ENCODE data around the gene WASF1. TPM values are rescaled to one million over a fixed set of nuclear protein-coding genes. Genes with fewer than 3 reads are reported as not detected.

Gene WASF1
- total RNA-seq (2022; extraction: Qiagen RNA extraction; ENCODE audit: low read depth), result 10.7 to 13.3 TPM (median 10.8 TPM) in 5 replicates

GRCh38 chr6:110179406-110180227, at the start of gene WASF1:
Gene WASF1, minus strand, starts transcription at chr6:110179670. Its CDS starts 52,069 bp downstream, at chr6:110127601.

GRCh38 chr6:110180228-110181008, 948 bp upstream of the WASF1 start, which contains the start of gene CDC40:
Gene CDC40, plus strand, starts transcription at chr6:110180427. Its CDS starts 18 bp downstream, at chr6:110180445.

Other genes starting within 250 kb of the WASF1 start
- gene GPR6, start 201.4 kb downstream of the WASF1 start, total RNA-seq (2022; extraction: Qiagen RNA extraction; ENCODE audit: low read depth), result not detected in 5 replicates
- 6.1 to 9.3 TPM (median 8.6 TPM) in 5 replicates for gene CDC40, start 757 bp upstream of the WASF1 start, total RNA-seq (2022; extraction: Qiagen RNA extraction; ENCODE audit: low read depth)
- not detected in 5 replicates for gene METTL24, start 178.7 kb upstream of the WASF1 start, total RNA-seq (2022; extraction: Qiagen RNA extraction; ENCODE audit: low read depth)
- gene DDO, start 235.9 kb upstream of the WASF1 start, total RNA-seq (2022; extraction: Qiagen RNA extraction; ENCODE audit: low read depth), result 0.08 to 0.15 TPM (median 0.10 TPM) in 4 of 5 replicates, not detected in the other

Measured in A549 treated with GW870086 at 1 μM for 4 hours (cell line).